Head of caudate nucleus (tissue), 42 donors: Measurements from ENCODE around the gene MS4A10.
"Not testable (repeated sequence)": the region's sequence is repeated elsewhere in the genome, so short reads cannot be mapped to it uniquely, and the experiment has no call there.

Source experiments
- DNase-seq, 42 donors: peaks; one replicate each; pipeline versions ENCODE4 v3.0.0 to v3.0.0-alpha.2; 2020 to 2021; ENCODE audit warnings: mixed read lengths in 7 of 42
- intact Hi-C: fragments of 100-400 bp; cut with DNase I; formaldehyde crosslinking; loops from one replicate; pipeline ENCODE4 v1.15.0; 2022

MS4A10 gene

GRCh38 chr11:60785136-60785535, at the start of gene MS4A10:
Gene MS4A10 (plus strand): TSS chr11:60785333. CDS start chr11:60790336, 5,003 bp downstream.
- intact Hi-C loops: no loop called here
- DNase-seq: no peak

DNA sequence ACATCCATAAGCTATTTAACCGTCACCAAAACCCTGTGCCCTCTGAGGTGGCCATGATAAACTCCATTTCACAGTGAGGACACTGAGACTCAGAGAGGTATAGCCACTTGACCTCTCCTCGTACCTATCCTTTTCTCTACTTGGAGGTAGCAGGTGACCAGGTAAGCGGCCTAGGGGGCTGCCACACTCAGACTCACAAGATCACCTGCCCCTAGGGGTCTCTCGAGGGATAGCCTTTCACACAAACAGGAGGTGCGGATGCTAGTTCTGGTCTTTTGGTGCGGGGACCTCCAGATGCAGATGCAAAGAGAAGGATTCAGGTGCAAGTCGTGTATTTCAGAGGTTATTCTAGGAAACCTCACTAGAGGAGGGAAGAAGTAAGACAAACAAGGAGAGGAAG, 46.0 kb upstream of the MS4A10 start:
- DNase-seq: no peak
- intact Hi-C loops: no loop called here

DNA sequence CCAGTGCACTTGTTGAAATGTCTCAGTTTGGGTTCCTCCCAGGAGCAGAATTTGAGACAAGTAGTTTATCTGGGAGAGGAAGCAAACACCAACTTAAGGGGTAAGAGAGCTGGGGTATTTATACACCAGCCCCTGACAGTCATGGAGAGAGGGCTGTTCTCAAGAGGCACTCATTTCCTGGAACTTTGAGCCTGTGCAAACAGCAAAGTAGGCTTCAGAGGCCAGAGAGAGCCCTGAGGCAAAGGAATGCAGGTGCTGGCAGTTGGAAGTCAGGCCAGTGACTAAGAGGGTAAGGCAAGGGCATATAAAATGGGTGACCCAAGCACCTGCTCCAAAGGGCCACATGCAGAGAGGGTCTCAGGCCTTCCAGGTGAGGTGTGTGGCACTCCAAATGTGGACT, 44.6 kb upstream of the MS4A10 start:
- DNase-seq: no peak
- intact Hi-C loops: no loop called here

DNA sequence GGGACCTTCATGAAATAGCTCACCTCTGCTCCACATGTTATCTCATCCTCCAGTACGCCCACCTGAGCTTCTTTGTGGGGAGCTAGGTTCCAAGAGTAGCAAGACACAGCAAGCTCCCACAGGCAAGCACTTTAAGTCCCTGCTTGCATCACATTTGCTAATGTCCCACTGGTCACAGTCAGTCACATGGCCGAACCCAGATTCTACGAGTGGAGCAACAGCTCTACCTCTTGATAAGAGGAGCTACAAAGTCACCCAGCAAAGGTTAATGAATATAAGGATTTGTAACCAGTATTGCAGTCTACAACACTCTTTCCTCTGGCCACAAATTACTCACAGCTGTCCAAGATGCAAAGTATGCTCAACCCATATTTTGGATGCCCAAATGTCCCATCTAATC, 43.7 kb upstream of the MS4A10 start:
- DNase-seq: no peak
- intact Hi-C loops: no loop called here

DNA sequence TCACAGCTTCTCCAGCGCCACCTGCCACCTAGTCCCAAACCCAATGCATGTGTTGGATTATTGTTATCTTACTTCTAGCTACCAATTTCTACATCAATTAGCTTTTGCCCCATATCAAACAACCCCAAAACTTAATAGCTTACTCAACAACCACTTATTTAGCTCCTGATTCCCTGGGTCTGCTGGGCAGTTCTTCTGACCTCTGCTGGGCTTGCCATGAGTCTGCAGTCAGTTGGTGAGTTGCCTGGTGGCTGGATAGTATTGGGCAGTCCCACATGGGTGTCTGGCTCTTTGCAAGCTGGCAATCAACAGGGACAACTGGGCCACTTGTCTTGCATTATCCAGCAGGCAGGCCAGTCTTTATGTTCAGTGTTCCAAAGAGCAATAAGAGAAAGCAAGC, 42.1 kb upstream of the MS4A10 start:
- no peak for DNase-seq
- intact Hi-C loops: no loop called here

GRCh38 chr11:60744114-60744513, 41.0 kb upstream of the MS4A10 start:
- DNase-seq: no peak
- intact Hi-C loops: no loop called here

GRCh38 chr11:60747359-60747873, 37.7 kb upstream of the MS4A10 start:
- DNase-seq: no peak
- intact Hi-C loops: no loop called here

DNA sequence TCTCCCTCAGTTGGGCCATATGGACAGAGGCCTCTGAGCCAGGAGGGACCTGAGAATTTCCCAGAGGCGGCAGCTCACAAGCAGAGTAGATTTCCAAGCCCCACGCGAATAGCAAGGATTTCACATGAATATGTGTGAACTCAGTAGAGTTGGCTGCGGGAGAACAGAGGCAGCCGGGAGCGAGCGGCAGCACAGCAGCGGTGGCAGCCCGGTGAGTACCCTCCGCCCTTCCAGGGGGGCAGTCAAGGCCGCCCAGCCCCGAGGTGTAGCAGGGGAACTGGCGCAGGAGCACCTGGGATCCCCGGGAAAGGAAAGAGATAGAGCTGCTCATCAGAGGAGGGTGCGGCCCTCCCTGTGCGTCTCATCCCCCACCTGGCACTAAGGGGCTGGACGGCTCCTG, 36.9 kb upstream of the MS4A10 start:
- intact Hi-C loops: no loop called here
- no peak for DNase-seq

DNA sequence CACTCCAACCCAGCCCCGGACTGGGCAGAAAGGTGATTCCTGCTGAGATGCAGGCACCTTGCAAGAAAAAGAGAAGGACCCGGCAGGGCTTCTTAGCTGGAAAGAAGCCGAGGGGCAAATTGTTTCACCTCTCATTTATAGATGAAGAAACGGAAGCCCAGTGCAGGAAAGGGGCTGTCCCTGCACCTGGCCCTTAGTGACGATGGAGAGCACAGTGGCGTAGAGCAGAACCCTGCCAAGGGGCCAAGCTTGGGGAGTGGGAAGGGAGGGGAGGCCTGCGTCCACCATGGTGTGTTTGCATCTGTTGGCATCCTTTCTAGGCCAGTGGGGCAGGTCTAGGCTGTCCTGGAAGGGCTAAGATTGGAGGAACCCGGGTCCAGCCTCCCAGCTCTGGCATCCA, 36.3 kb upstream of the MS4A10 start:
- no peak for DNase-seq
- intact Hi-C loops: no loop called here

DNA sequence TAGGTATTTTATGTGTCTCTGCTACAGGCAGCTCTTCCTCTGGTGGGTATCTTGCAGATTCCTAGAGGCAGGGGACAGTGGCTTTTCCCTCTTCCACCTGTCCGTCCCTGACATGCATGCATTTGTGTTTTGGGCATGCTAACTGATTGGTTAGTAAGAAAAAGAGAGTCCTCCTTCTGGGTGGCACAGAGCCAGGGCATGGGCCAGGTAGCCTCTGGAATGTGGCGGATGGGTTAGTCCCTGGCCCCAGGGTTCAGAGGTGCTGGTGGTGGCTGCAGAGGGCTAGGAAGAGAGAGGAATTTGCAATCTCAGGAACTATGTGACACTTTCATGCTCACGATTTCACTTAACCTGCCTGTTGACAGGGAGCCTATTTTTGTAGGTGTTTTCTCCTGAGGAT, 34.2 kb upstream of the MS4A10 start:
- intact Hi-C loops: no loop called here
- no peak for DNase-seq

DNA sequence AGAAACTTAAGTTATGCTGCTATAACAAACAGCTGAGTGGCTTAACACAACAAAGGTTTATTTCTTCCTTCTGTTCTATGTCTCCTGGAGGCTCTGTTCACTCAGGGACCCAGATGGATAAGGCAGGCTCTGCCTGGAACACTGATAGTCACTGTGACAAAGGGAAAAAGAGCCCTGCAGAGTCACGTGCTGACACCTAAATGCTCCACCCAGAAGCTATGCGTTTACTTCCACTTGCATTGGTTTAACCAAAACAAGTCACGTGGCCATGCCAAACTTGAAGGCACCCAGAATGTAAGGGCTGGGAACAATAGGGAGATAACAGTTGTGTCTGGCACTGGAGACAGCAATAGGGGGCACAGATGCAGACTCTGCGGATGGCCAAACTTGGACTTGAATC, 31.8 kb upstream of the MS4A10 start:
- intact Hi-C loops: no loop called here
- DNase-seq: no peak

DNA sequence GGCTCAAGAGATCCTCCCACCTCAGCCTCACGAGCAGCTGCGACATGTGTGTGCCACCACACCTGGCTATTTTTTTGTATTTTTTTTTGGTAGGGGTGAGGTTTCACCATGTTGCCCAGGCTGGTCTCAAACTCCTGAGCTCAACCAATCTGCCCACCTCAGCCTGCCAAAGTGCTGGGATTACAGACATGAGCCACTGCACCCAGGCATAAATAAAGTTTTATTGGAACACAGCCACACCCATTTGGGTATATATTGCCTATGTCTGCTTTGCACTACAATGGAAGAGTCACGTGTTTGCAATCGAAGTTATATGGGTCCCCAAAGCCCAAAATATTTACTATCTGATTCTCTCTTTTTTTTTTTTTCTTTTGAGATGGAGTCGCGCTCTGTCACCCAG, 30.2 kb upstream of the MS4A10 start:
- DNase-seq: no peak
- intact Hi-C loops: no loop called here

DNA sequence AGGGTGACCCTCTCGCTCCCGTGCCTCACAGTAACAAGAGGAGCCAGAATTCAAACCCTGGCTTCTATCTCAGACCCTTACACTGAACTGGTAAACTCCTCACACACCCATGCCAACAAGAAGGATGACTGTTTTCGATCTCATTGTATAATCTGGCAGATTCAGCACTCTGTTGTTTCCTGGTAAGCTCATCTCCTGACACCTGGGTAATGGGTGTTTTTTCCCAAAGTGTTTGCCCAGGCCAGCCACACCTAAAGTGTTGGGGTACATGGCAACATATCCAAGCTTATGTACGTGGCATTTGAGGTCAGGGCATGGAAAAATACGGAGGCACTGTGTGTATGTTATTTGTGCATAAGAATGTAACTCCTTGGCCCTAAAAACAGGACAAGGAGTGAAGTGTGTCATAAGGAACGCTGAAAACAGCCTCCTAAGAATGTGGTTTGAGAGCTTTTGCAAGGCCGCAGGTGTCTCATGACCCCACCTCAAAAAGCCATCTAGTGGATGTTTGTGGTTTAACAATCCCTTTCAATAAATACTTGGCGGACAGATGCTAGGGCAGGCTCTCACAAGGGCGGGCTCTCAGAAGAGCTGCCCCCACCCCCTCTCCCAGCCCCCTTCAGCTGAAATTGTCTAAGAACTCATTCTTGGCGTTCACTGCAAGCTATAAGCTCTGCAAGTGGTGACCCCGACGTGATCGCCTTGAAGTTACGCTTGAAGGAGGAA, 28.7 kb upstream of the MS4A10 start, which contains the start of gene MS4A15:
Gene MS4A15, plus strand, starts transcription at position 561 of the 726 bp plus-strand sequence. CDS start 6,867 bp downstream, outside the sequence.
- intact Hi-C loops: no loop called here
- DNase-seq: no peak

- intact Hi-C loops: no loop called here
- DNase-seq: no peak
These were observed 27.8 kb upstream of the MS4A10 start for GRCh38 chr11:60757231-60757800.

DNA sequence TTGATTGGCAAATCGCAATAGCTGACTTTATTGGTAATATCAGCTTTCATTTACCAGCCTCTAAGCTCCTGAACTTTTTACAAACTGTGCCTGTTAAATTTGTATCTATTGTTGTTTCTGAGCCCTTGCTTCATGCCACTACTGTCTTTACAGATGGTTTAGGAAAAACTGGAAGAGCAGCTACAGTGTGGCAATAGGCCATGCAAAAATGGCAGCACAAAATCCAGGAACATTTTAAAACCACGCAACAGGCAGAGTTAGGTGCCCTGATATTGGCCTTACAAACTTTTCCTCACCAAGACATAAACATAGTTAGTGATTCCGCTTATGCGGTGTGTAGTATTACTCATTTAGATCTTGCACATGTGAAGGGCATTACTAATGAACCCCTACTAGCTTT, 26.5 kb upstream of the MS4A10 start:
- DNase-seq, intact Hi-C loops: not testable (repeated sequence)

- intact Hi-C loops: not testable (repeated sequence)
- DNase-seq: peak in 4 of 42 donors; percentile 3 to 24 (median 9)
These were observed 25.5 kb upstream of the MS4A10 start for GRCh38 chr11:60759438-60760225.

DNA sequence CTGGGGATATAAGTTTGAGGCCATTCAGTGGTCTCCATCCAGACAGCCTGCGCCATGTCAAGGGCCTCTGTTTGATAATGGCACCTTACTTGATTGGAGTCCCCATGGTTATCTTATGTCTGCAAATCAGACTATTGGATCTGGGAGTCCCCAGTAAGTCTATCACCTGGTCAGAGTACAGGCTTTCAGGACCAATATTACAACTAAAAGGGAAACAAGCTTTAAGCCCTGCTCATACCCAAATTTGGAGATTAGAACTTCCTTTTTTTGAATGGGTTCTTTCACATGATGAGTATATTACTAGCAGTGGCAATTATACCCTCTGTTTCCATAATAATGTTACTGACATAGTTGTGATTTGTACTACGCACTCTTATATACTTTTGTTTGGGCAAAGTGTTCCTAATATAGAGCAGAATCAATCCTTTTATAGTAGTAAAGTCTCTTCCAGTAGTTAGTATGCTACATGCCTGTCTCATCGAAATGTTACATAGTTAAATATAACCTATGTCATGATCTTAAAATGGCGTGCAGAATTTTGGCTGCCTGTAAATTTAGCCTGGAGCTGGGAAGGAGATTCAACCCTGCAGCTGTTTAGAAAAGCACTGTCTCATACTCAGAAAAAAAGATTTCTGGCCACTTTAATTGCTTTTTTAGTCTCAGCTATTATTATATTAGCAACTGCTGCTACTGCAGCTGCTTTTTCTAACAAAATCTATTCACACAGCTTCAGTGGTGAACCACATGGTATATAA, 23.5 kb upstream of the MS4A10 start:
- intact Hi-C loops: no loop called here
- no peak for DNase-seq

DNA sequence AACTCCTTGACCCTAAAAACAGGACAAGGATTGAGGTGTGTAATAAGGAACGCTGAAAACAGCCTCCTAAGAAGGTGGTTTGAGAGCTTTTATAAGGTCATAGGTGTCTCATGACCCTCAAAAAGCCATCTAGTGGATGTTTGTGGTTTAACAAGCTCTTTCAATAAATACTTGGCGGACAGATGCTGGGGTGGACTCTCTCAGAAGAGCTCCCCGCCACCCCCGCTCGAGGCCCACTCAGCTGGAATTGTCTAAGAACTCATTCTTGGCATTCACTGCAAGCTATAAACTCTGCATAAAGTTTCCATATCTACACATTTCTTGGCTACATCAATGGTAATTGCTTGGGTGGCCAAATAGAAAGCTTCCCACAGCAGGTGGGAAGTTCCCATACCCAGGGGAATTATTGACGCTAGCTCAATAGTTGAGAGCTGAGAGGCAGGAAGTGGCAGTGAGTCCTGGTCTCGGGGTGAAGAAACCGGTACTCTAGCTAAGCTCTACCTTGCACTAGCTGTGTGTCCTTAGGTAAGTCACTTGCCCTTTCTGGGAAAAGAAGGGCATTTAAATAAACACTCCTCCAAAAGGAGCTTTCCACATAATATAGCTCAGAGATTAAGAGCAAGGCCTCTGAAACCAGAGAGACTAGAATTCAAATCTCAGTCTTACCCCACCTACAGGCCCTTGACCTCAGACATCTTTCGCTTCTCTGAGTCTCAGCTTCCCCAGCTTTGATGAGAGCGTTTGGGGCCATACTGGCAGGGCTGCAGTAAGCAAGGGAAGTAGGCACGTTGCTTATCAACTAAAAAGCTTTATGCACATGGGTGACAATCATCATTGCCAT, 22.1 kb upstream of the MS4A10 start:
- DNase-seq: peak in 1 of 42 donors; percentile 22

More for the DNA sequence above, 22.1 kb upstream of the MS4A10 start:
- intact Hi-C loops: no loop called here
